WTC11 (cell line): ENCODE data around the gene CCDC71. TPM values are rescaled to one million over a fixed set of nuclear protein-coding genes. Genes with fewer than 3 reads are reported as not detected.

Experiments
- ATAC-seq: fragments of 200-7000 bp; cut with Tn5 transposase; 2 replicates; pipeline ENCODE4 v1.10.0; 2021; ENCODE audit warnings: mild to moderate bottlenecking, moderate library complexity
- CTCF ChIA-PET: fragments of 300-600 bp; sonication (Branson Sonifier 250); formaldehyde crosslinking; loops from one replicate; lab custom pipeline; 2021; ENCODE audit warnings: antibody characterized with exemption; lab: Charles Lee
- POLR2A ChIA-PET: fragments of 350-600 bp; sonication (Branson Sonifier 250); formaldehyde crosslinking; loops from one replicate; lab custom pipeline; 2021; ENCODE audit warnings: antibody characterized with exemption; lab: Charles Lee
- DNase-seq: peaks from one replicate; pipeline ENCODE4 v3.0.0; 2021; ENCODE audit warnings: low spot score
- H3K27ac Mint-ChIP-seq: 2 replicates; pipeline ENCODE4 v1.8.0; 2021; ENCODE audit warnings: mixed read lengths
- H3K27me3 Mint-ChIP-seq: 2 replicates; pipeline ENCODE4 v1.8.0; 2021; ENCODE audit warnings: low read depth, mild to moderate bottlenecking, moderate library complexity, mixed read lengths
- H3K36me3 Mint-ChIP-seq: 2 replicates; pipeline ENCODE4 v1.8.0; 2021; ENCODE audit warnings: mixed read lengths
- H3K4me1 Mint-ChIP-seq: 2 replicates; pipeline ENCODE4 v1.8.0; 2022; ENCODE audit warnings: mixed read lengths
- H3K4me3 Mint-ChIP-seq: 2 replicates; pipeline ENCODE4 v1.8.0; 2021; ENCODE audit warnings: mild to moderate bottlenecking, moderate library complexity, mixed read lengths
- H3K9me3 Mint-ChIP-seq: 2 replicates; pipeline ENCODE4 v1.8.0; 2021; ENCODE audit warnings: mixed read lengths
- ARID4B ChIP-seq: sonication (generic); formaldehyde crosslinking; IDR thresholded peaks from 2 replicates; pipeline ENCODE4 v1.8.0; 2023; ENCODE audit warnings: missing genetic modification reagents, mild to moderate bottlenecking, borderline replicate concordance
- ATF6 ChIP-seq: sonication (generic); formaldehyde crosslinking; IDR thresholded peaks from 2 replicates; pipeline ENCODE4 v1.8.1; 2023; ENCODE audit warnings: mild to moderate bottlenecking, missing genetic modification reagents
- EMX1 ChIP-seq: fragments of 250-450 bp; sonication (Bioruptor Pico); IDR thresholded peaks from 2 replicates; pipeline ENCODE4 v1.8.0; 2021; ENCODE audit warnings: mild to moderate bottlenecking
- IRF2 ChIP-seq: sonication (generic); formaldehyde crosslinking; IDR thresholded peaks from 2 replicates; pipeline ENCODE4 v1.8.0; 2022; ENCODE audit warnings: low read depth, missing genetic modification reagents, borderline replicate concordance
- NR2C2 ChIP-seq: sonication (generic); formaldehyde crosslinking; IDR thresholded peaks from 2 replicates; pipeline ENCODE4 v1.8.0; 2022; ENCODE audit warnings: mild to moderate bottlenecking, missing genetic modification reagents
- OVOL2 ChIP-seq: fragments of 250-450 bp; sonication (Bioruptor Pico); IDR thresholded peaks from 2 replicates; pipeline ENCODE4 v1.9.0; 2021; ENCODE audit warnings: mild to moderate bottlenecking, borderline replicate concordance
- SOX15 ChIP-seq: fragments of 250-450 bp; sonication (Bioruptor Pico); IDR thresholded peaks from 2 replicates; pipeline ENCODE4 v1.9.0; 2021; ENCODE audit warnings: mild to moderate bottlenecking
- SP1 ChIP-seq: sonication (generic); formaldehyde crosslinking; conservative IDR thresholded peaks from 2 replicates; pipeline ENCODE4 v1.8.1; 2022; ENCODE audit warnings: missing genetic modification reagents
- STAT6 ChIP-seq: sonication (generic); formaldehyde crosslinking; conservative IDR thresholded peaks from 2 replicates; pipeline ENCODE4 v1.8.1; 2023; ENCODE audit warnings: mild to moderate bottlenecking, low read depth, missing genetic modification reagents, moderate library complexity
- ZNF416 ChIP-seq: fragments of 250-450 bp; sonication (Bioruptor Pico); IDR thresholded peaks from 2 replicates; pipeline ENCODE4 v1.9.0; 2021; ENCODE audit warnings: mild to moderate bottlenecking, inconsistent platforms
- ZNF671 ChIP-seq: fragments of 250-450 bp; sonication (Bioruptor Pico); IDR thresholded peaks from 2 replicates; pipeline ENCODE4 v1.8.0; 2021; ENCODE audit warnings: mild to moderate bottlenecking
- total RNA-seq: library from RNA; stranded (reverse); gene quantifications from 3 replicates; pipeline ENCODE4 v1.2.3, GENCODE V29; 2021
- TF ChIP-seq, protein P1 (sequence below): fragments of 250-450 bp; sonication (Bioruptor Pico); IDR thresholded peaks from 2 replicates; pipeline ENCODE4 v2.1.2; 2022; ENCODE audit warnings: mild to moderate bottlenecking, moderate library complexity
- TF ChIP-seq, protein P2 (sequence below): sonication (generic); formaldehyde crosslinking; IDR thresholded peaks from 2 replicates; pipeline ENCODE4 v1.8.0; 2022; ENCODE audit warnings: mild to moderate bottlenecking, missing genetic modification reagents
- TF ChIP-seq, protein P3 (sequence below): sonication (generic); formaldehyde crosslinking; IDR thresholded peaks from 2 replicates; pipeline ENCODE4 v1.8.1; 2022; ENCODE audit warnings: mild to moderate bottlenecking, moderate library complexity, missing genetic modification reagents
- TF ChIP-seq, protein P4 (sequence below): sonication (generic); formaldehyde crosslinking; IDR thresholded peaks from 2 replicates; pipeline ENCODE4 v1.8.0; 2022; ENCODE audit warnings: missing genetic modification reagents
- TF ChIP-seq, protein P5 (sequence below): fragments of 250-450 bp; sonication (Bioruptor Pico); conservative IDR thresholded peaks from 2 replicates; pipeline ENCODE4 v1.9.0; 2021; ENCODE audit warnings: mild to moderate bottlenecking
- TF ChIP-seq, protein P6 (sequence below): fragments of 250-450 bp; sonication (Bioruptor Pico); IDR thresholded peaks from 2 replicates; pipeline ENCODE4 v1.9.0; 2021; ENCODE audit warnings: mild to moderate bottlenecking

Gene CCDC71
- total RNA-seq, 1 experiment from 2014 or later = 29.8 TPM

GRCh38 chr3:49119036-49119435 is 47.1 kb downstream of the CCDC71 start:
- ATAC-seq (no peak), DNase-seq (no peak)
- ChIA-PET POLR2A (interaction anchor here (0.5 to 2.7 kb wide), 2 partner anchors 25 to 40 kb away, joined by 6 to 20 read pairs; partner anchors contain the start of gene QRICH1), CTCF (interaction anchor here (0.7 kb wide), 1 partner anchor 11 kb away, joined by 3 read pairs; no protein-coding TSS in a partner anchor)
- no peaks in the 10 kb centered on the region for H3K27me3 Mint-ChIP-seq
- H3K4me1 Mint-ChIP-seq = peaks cover 4% of the 10 kb centered on the region
- no peak overlapping the region for H3K27ac Mint-ChIP-seq
- H3K4me3 Mint-ChIP-seq = peak overlapping the region; percentile 82
- H3K9me3 Mint-ChIP-seq = no peaks in the 10 kb centered on the region
- H3K36me3 Mint-ChIP-seq = peaks cover 38% of the 10 kb centered on the region
- TF ChIP-seq OVOL2 (CRISPR knock-in tag) = no peak
- TF ChIP-seq, protein P1, sequence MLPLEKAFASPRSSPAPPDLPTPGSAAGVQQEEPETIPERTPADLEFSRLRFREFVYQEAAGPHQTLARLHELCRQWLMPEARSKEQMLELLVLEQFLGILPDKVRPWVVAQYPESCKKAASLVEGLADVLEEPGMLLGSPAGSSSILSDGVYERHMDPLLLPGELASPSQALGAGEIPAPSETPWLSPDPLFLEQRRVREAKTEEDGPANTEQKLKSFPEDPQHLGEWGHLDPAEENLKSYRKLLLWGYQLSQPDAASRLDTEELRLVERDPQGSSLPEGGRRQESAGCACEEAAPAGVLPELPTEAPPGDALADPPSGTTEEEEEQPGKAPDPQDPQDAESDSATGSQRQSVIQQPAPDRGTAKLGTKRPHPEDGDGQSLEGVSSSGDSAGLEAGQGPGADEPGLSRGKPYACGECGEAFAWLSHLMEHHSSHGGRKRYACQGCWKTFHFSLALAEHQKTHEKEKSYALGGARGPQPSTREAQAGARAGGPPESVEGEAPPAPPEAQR (CRISPR knock-in tag) = no peak
- TF ChIP-seq STAT6 (CRISPR knock-in tag) = no peak
- TF ChIP-seq ZNF671 (CRISPR knock-in tag) = no peak
- TF ChIP-seq ATF6 (CRISPR knock-in tag) = no peak
- TF ChIP-seq SP1 (CRISPR knock-in tag) = no peak
- TF ChIP-seq, protein P2, sequence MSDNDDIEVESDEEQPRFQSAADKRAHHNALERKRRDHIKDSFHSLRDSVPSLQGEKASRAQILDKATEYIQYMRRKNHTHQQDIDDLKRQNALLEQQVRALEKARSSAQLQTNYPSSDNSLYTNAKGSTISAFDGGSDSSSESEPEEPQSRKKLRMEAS (CRISPR knock-in tag) = no peak
- TF ChIP-seq, protein P3, sequence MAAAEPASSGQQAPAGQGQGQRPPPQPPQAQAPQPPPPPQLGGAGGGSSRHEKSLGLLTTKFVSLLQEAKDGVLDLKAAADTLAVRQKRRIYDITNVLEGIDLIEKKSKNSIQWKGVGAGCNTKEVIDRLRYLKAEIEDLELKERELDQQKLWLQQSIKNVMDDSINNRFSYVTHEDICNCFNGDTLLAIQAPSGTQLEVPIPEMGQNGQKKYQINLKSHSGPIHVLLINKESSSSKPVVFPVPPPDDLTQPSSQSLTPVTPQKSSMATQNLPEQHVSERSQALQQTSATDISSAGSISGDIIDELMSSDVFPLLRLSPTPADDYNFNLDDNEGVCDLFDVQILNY (CRISPR knock-in tag) = no peak
- TF ChIP-seq ARID4B = no peak
- TF ChIP-seq, protein P4, sequence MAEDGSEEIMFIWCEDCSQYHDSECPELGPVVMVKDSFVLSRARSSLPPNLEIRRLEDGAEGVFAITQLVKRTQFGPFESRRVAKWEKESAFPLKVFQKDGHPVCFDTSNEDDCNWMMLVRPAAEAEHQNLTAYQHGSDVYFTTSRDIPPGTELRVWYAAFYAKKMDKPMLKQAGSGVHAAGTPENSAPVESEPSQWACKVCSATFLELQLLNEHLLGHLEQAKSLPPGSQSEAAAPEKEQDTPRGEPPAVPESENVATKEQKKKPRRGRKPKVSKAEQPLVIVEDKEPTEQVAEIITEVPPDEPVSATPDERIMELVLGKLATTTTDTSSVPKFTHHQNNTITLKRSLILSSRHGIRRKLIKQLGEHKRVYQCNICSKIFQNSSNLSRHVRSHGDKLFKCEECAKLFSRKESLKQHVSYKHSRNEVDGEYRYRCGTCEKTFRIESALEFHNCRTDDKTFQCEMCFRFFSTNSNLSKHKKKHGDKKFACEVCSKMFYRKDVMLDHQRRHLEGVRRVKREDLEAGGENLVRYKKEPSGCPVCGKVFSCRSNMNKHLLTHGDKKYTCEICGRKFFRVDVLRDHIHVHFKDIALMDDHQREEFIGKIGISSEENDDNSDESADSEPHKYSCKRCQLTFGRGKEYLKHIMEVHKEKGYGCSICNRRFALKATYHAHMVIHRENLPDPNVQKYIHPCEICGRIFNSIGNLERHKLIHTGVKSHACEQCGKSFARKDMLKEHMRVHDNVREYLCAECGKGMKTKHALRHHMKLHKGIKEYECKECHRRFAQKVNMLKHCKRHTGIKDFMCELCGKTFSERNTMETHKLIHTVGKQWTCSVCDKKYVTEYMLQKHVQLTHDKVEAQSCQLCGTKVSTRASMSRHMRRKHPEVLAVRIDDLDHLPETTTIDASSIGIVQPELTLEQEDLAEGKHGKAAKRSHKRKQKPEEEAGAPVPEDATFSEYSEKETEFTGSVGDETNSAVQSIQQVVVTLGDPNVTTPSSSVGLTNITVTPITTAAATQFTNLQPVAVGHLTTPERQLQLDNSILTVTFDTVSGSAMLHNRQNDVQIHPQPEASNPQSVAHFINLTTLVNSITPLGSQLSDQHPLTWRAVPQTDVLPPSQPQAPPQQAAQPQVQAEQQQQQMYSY (CRISPR knock-in tag) = no peak
- TF ChIP-seq ZNF416 (CRISPR knock-in tag) = no peak
- TF ChIP-seq SOX15 = no peak
- TF ChIP-seq NR2C2 (CRISPR knock-in tag) = no peak
- no peak for TF ChIP-seq IRF2 (CRISPR knock-in tag)
- TF ChIP-seq, protein P5, sequence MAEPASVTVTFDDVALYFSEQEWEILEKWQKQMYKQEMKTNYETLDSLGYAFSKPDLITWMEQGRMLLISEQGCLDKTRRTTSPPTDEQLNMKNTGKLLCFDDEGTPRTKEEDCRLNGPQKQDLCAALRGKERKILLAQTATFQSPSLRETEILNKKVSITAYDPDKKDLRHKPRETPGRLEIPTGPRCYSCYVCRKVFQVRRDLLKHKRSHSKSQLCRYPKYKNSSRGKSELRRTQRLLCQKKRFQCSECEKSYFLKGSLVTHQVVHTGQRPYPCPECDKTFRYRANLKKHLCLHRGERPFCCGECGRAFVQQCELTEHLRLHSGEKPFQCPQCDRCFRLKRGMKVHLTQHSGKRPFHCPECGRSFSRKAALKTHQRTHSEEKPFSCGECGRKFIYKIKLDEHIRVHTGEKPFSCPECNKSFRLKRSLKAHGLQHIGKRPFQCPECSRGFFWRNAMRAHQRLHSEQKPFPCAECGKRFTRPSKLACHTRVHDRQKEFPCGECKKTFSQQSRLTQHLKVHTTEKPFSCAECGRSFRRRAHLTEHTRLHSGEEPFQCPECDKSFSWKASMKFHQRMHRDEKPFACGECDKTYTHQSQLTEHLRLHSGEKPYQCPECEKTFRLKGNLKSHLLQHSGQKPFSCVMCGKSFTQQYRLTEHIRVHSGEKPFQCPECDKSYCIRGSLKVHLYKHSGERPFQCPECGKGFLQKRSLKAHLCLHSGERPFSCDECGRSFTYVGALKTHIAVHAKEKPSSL (CRISPR knock-in tag) = no peak
- TF ChIP-seq EMX1 (CRISPR knock-in tag) = no peak
- TF ChIP-seq, protein P6, sequence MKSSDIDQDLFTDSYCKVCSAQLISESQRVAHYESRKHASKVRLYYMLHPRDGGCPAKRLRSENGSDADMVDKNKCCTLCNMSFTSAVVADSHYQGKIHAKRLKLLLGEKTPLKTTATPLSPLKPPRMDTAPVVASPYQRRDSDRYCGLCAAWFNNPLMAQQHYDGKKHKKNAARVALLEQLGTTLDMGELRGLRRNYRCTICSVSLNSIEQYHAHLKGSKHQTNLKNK (CRISPR knock-in tag) = no peak
